Kidney (tissue), 14 donors: ENCODE results near the gene B3GAT1. TPM values are rescaled to one million over a fixed set of nuclear protein-coding genes. Genes with fewer than 3 reads are reported as not detected.

ENCODE experiments used
- DNase-seq, 5 donors: peaks; one replicate each; pipeline ENCODE4 v3.0.0-alpha.2; 2013 to 2020
- FAIRE-seq: peaks from 2 replicates; lab custom pipeline; 2012; peaks lifted over from hg19 to GRCh38; lab: Jason Lieb, UNC
- H3K27ac ChIP-seq, 2 donors: one replicate each; pipeline ENCODE4 v1.7.0; 2013; ENCODE audit warnings: low read depth in 2 of 2, low read length in 2 of 2, inconsistent platforms in 1 of 2
- H3K27me3 ChIP-seq: one replicate; pipeline ENCODE4 v1.7.1; 2013; ENCODE audit warnings: low read length, inconsistent platforms; ENCODE audit not compliant: control insufficient read depth, insufficient read depth
- H3K36me3 ChIP-seq, 3 donors: one replicate each; pipeline versions ENCODE4 v1.7.0 to v1.7.1; 2013; ENCODE audit warnings: low read length in 3 of 3, control low read depth in 1 of 3, inconsistent platforms in 1 of 3; ENCODE audit not compliant: insufficient read depth in 3 of 3, control insufficient read depth in 2 of 3
- H3K4me1 ChIP-seq, 3 donors: one replicate each; pipeline versions ENCODE4 v1.7.0 to v1.7.1; 2013; ENCODE audit warnings: low read length in 3 of 3, inconsistent platforms in 1 of 3, low read depth in 1 of 3; ENCODE audit not compliant: control insufficient read depth in 2 of 3, insufficient read depth in 2 of 3
- H3K4me3 ChIP-seq, 3 donors: one replicate each; pipeline versions ENCODE4 v1.7.0 to v1.8.1; 2013; ENCODE audit warnings: low read length in 3 of 3, control low read depth in 1 of 3, inconsistent platforms in 1 of 3
- H3K9ac ChIP-seq, 3 donors: one replicate each; pipeline versions ENCODE4 v1.7.0 to v1.7.1; 2013; ENCODE audit warnings: low read length in 3 of 3, control low read depth in 1 of 3, inconsistent platforms in 1 of 3
- H3K9me3 ChIP-seq, 3 donors: one replicate each; pipeline versions ENCODE4 v1.7.0 to v1.7.1; 2013; ENCODE audit warnings: low read length in 3 of 3, control low read depth in 1 of 3, inconsistent platforms in 1 of 3; ENCODE audit not compliant: control insufficient read depth in 2 of 3, insufficient read depth in 1 of 3
- intact Hi-C: fragments of 100-400 bp; cut with DNase I; formaldehyde crosslinking; loops from one replicate; pipeline ENCODE4 v1.11.1; 2022
- polyA plus RNA-seq: library from polyadenylated mRNA; stranded (reverse); fragments of 350-450 nt; fragmentation: Illumina TruSeq; extraction: RNeasy Lipid Tissue Mini Kit (QIAGEN cat#74804); gene quantifications from one replicate; pipeline ENCODE4 v1.2.3, GENCODE V29; 2014; ENCODE audit warnings: low read depth, low replicate concordance; ENCODE audit not compliant: insufficient read depth
- total RNA-seq: library from RNA; stranded (reverse); fragmentation: NEBNext Ultra II Directional; extraction: Animal tissue kit (Norgen Biotek cat#: 25700); gene quantifications from one replicate; pipeline ENCODE4 v1.2.1, GENCODE V29; 2021
- TF ChIP-seq, protein P1 (sequence below): IDR thresholded peaks from 3 replicates; pipeline ENCODE4 v1.5.1; 2012; ENCODE audit warnings: mild to moderate bottlenecking, moderate library complexity, borderline replicate concordance; ENCODE audit not compliant: insufficient read depth; ENCODE audit errors: extremely low read depth
- donor health status: control.
- donor health status: control.
- donor health status: control.
- donor health status: control.
- donor health status: control.
- donor health status: DM: yes; HTN: yes; CAD: no.
- donor health status: Normal renal cell carcinoma (clear cell type).

Gene B3GAT1
- total and polyA plus RNA-seq, 2 donors from 2014 or later, result 0.82 to 3.7 TPM

GRCh38 chr11:134382257-134382656 lies 29.8 kb downstream of the B3GAT1 start:
- Histone ChIP-seq H3K4me1 (no peaks in the 10 kb centered on the region), H3K27ac (no peak overlapping the region), H3K27me3 (no peaks in the 10 kb centered on the region), H3K9me3 (no peaks in the 10 kb centered on the region), H3K9ac (no peak overlapping the region), H3K4me3 (no peak overlapping the region), H3K36me3 (no peaks in the 10 kb centered on the region)
- FAIRE-seq (no peak), DNase-seq (no peak)
- intact Hi-C loops, result no loop called here
- TF ChIP-seq, protein P1, sequence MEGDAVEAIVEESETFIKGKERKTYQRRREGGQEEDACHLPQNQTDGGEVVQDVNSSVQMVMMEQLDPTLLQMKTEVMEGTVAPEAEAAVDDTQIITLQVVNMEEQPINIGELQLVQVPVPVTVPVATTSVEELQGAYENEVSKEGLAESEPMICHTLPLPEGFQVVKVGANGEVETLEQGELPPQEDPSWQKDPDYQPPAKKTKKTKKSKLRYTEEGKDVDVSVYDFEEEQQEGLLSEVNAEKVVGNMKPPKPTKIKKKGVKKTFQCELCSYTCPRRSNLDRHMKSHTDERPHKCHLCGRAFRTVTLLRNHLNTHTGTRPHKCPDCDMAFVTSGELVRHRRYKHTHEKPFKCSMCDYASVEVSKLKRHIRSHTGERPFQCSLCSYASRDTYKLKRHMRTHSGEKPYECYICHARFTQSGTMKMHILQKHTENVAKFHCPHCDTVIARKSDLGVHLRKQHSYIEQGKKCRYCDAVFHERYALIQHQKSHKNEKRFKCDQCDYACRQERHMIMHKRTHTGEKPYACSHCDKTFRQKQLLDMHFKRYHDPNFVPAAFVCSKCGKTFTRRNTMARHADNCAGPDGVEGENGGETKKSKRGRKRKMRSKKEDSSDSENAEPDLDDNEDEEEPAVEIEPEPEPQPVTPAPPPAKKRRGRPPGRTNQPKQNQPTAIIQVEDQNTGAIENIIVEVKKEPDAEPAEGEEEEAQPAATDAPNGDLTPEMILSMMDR, result no peak

- no peak for FAIRE-seq
- Histone ChIP-seq H3K4me1 (no peaks in the 10 kb centered on the region), H3K9me3 (no peaks in the 10 kb centered on the region), H3K27me3 (no peaks in the 10 kb centered on the region), H3K4me3 (no peak overlapping the region), H3K36me3 (no peaks in the 10 kb centered on the region), H3K27ac (no peak overlapping the region), H3K9ac (no peak overlapping the region)
- DNase-seq, result no peak
- intact Hi-C loops, result no loop called here
- TF ChIP-seq, protein P1, result no peak
Measured at GRCh38 chr11:134380785-134381184, 31.3 kb downstream of the B3GAT1 start.

- DNase-seq (no peak), FAIRE-seq (no peak)
- no peaks in the 10 kb centered on the region for H3K4me1 ChIP-seq
- no peaks in the 10 kb centered on the region for H3K36me3 ChIP-seq
- no peak overlapping the region for H3K9ac ChIP-seq
- no peaks in the 10 kb centered on the region for H3K27me3 ChIP-seq
- intact Hi-C loops, result no loop called here
- H3K9me3 ChIP-seq, result no peaks in the 10 kb centered on the region
- H3K4me3 ChIP-seq, result no peak overlapping the region
- TF ChIP-seq, protein P1, result no peak
- no peak overlapping the region for H3K27ac ChIP-seq
Measured at GRCh38 chr11:134380229-134380628, 31.8 kb downstream of the B3GAT1 start.

DNA sequence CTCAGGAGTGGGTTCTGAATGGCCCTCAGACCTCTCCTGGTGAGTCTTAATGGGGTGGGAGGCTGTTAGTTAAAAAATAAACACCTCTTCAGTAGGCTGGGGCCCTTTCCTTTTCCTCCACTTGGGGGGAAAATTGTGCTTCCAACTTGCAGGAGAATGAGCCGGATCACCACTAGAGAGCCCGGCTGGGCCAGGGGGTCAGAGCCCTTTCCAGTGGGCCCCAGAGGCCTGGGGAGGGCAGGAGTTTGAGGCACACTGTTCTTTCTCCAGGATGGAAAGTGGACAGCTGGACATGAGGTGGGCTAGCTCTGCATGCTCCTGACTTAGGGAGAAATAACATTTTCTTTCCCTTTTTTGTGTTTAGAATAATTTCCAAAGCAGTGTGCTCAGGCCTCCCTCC lies 32.8 kb downstream of the B3GAT1 start:
- no peaks in the 10 kb centered on the region for H3K27me3 ChIP-seq
- H3K9ac ChIP-seq, result no peak overlapping the region
- TF ChIP-seq, protein P1, result no peak
- intact Hi-C loops, result no loop called here
- DNase-seq (peak in 1 of 5 donors; percentile 50), FAIRE-seq (no peak)
- H3K36me3 ChIP-seq, result no peaks in the 10 kb centered on the region
- no peak overlapping the region for H3K27ac ChIP-seq
- no peaks in the 10 kb centered on the region for H3K4me1 ChIP-seq
- H3K9me3 ChIP-seq, result no peaks in the 10 kb centered on the region
- H3K4me3 ChIP-seq, result no peak overlapping the region
